Measurements from ENCODE around the gene ZNF652.

DNA sequence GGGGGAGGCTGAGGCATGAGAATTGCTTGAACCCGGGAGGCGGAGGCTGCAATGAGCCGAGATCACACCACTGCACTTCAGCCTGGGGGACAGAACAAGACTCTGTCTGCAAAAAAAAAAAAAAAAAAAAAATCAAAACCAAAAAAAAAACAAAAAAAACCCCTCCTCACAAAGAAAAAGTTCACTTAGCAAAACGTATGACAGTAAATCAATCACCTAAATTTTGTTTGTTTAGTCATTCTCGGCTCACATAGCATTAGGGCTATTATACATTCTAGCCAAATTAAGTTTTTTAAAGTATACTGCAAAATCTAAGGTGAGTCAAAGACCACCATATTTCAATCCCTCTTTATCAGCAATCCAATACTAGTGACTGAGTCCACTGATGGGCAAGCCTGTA lies 5.7 kb downstream of the ZNF652 start:
- TF ChIP-seq POLR2A (IDR thresholded peaks at IDR 0.05): no peak
- TF ChIP-seq, protein P1, sequence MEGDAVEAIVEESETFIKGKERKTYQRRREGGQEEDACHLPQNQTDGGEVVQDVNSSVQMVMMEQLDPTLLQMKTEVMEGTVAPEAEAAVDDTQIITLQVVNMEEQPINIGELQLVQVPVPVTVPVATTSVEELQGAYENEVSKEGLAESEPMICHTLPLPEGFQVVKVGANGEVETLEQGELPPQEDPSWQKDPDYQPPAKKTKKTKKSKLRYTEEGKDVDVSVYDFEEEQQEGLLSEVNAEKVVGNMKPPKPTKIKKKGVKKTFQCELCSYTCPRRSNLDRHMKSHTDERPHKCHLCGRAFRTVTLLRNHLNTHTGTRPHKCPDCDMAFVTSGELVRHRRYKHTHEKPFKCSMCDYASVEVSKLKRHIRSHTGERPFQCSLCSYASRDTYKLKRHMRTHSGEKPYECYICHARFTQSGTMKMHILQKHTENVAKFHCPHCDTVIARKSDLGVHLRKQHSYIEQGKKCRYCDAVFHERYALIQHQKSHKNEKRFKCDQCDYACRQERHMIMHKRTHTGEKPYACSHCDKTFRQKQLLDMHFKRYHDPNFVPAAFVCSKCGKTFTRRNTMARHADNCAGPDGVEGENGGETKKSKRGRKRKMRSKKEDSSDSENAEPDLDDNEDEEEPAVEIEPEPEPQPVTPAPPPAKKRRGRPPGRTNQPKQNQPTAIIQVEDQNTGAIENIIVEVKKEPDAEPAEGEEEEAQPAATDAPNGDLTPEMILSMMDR (IDR thresholded peaks at IDR 0.05): no peak
